GM23338 (cell line): ENCODE measurements around the gene ALCAM. TPM values are rescaled to one million over a fixed set of nuclear protein-coding genes. Genes with fewer than 3 reads are reported as not detected.

Experiments
- ATAC-seq: fragments of 200-7000 bp; cut with Tn5 transposase; 3 replicates; pipeline ENCODE4 v1.9.1; 2020
- DNase-seq: peaks from one replicate; pipeline ENCODE4 v3.0.0-alpha.2; 2015; ENCODE audit warnings: low spot score
- H2AFZ ChIP-seq: fragments of 200-600 bp; sonication (generic); 2 replicates; pipeline ENCODE4 v1.8.0; 2016; ENCODE audit warnings: antibody characterized with exemption, mild to moderate bottlenecking, moderate library complexity
- H3F3A ChIP-seq: fragments of 200-600 bp; sonication (generic); replicated peaks from 2 replicates; pipeline ENCODE4 v1.8.0; 2017; ENCODE audit warnings: antibody characterized with exemption, mixed run types, low read depth
- H3K27ac ChIP-seq: fragments of 200-600 bp; sonication (generic); 2 replicates; pipeline ENCODE4 v1.6.1; 2016; ENCODE audit warnings: low read depth
- H3K27me3 ChIP-seq: fragments of 200-600 bp; sonication (generic); 2 replicates; pipeline ENCODE4 v1.8.0; 2016; ENCODE audit warnings: mild to moderate bottlenecking, mixed run types, moderate library complexity; ENCODE audit not compliant: insufficient read depth
- H3K36me3 ChIP-seq: fragments of 200-600 bp; sonication (generic); 2 replicates; pipeline ENCODE4 v1.8.0; 2016; ENCODE audit warnings: mild to moderate bottlenecking; ENCODE audit not compliant: insufficient read depth
- H3K4me1 ChIP-seq: fragments of 200-600 bp; sonication (generic); 2 replicates; pipeline ENCODE4 v1.8.0; 2016; ENCODE audit warnings: mild to moderate bottlenecking, moderate library complexity; ENCODE audit not compliant: insufficient read depth
- H3K4me2 ChIP-seq: fragments of 200-600 bp; sonication (generic); 2 replicates; pipeline ENCODE4 v1.7.1; 2017; ENCODE audit warnings: mixed run types
- H3K4me3 ChIP-seq: fragments of 200-600 bp; sonication (generic); 2 replicates; pipeline ENCODE4 v1.6.1; 2016; ENCODE audit warnings: mixed run types
- H3K79me2 ChIP-seq: fragments of 200-600 bp; sonication (generic); replicated peaks from 2 replicates; pipeline ENCODE4 v1.8.0; 2017; ENCODE audit warnings: mild to moderate bottlenecking; ENCODE audit not compliant: insufficient read depth
- H3K9me2 ChIP-seq: fragments of 200-600 bp; sonication (generic); 2 replicates; pipeline ENCODE4 v1.8.0; 2017; ENCODE audit not compliant: insufficient read depth
- H4K20me1 ChIP-seq: fragments of 200-600 bp; sonication (generic); replicated peaks from 2 replicates; pipeline ENCODE4 v1.8.0; 2017; ENCODE audit warnings: mild to moderate bottlenecking; ENCODE audit not compliant: insufficient read depth
- H3K27ac Mint-ChIP-seq: 2 replicates; pipeline ENCODE4 v1.8.0; 2020; ENCODE audit warnings: inconsistent platforms, mild to moderate bottlenecking, moderate library complexity, mixed read lengths
- H3K27me3 Mint-ChIP-seq: 3 replicates; pipeline ENCODE4 v1.8.0; 2022; ENCODE audit warnings: low read depth, mild to moderate bottlenecking, moderate library complexity, mixed read lengths, inconsistent platforms; ENCODE audit not compliant: insufficient read depth, poor library complexity
- H3K36me3 Mint-ChIP-seq: 3 replicates; pipeline ENCODE4 v1.8.0; 2021; ENCODE audit warnings: low read depth, mild to moderate bottlenecking, inconsistent platforms, moderate library complexity, mixed read lengths
- H3K4me1 Mint-ChIP-seq: 3 replicates; pipeline ENCODE4 v1.8.0; 2020; ENCODE audit warnings: mild to moderate bottlenecking, inconsistent platforms, mixed read lengths
- H3K4me3 Mint-ChIP-seq: 3 replicates; pipeline ENCODE4 v1.8.0; 2021; ENCODE audit warnings: moderate library complexity, mild to moderate bottlenecking, inconsistent platforms, mixed read lengths
- H3K9me3 Mint-ChIP-seq: 3 replicates; pipeline ENCODE4 v1.8.0; 2020; ENCODE audit warnings: moderate library complexity, mild to moderate bottlenecking, inconsistent platforms, mixed read lengths
- EZH2 ChIP-seq: fragments of 200-600 bp; sonication (generic); IDR thresholded peaks from one replicate; pipeline ENCODE4 v1.8.0; 2017; ENCODE audit warnings: antibody characterized with exemption, mild to moderate bottlenecking, low read depth; ENCODE audit not compliant: unreplicated experiment
- EZH2phosphoT487 ChIP-seq: fragments of 200-600 bp; sonication (generic); IDR thresholded peaks from one replicate; pipeline ENCODE4 v1.8.1; 2018; ENCODE audit warnings: antibody characterized with exemption; ENCODE audit not compliant: unreplicated experiment
- JUNB ChIP-seq: IDR thresholded peaks from one replicate; pipeline ENCODE4 v1.6.1; 2016; ENCODE audit warnings: antibody characterized with exemption; ENCODE audit not compliant: unreplicated experiment
- NANOG ChIP-seq: IDR thresholded peaks from 2 replicates; pipeline ENCODE4 v1.6.1; 2016; ENCODE audit warnings: antibody characterized with exemption, borderline replicate concordance
- ZNF114 ChIP-seq: fragments of 250-450 bp; sonication (Bioruptor Pico); IDR thresholded peaks from 2 replicates; pipeline ENCODE4 v1.5.0; 2020; ENCODE audit warnings: mild to moderate bottlenecking, moderate library complexity
- ZNF331 ChIP-seq: fragments of 250-450 bp; sonication (Bioruptor Pico); IDR thresholded peaks from 2 replicates; pipeline ENCODE4 v1.5.0; 2020; ENCODE audit warnings: low read depth, mild to moderate bottlenecking, moderate library complexity
- polyA plus RNA-seq: library from polyadenylated mRNA; unstranded; fragments of >200 nt; fragmentation: Nextera tagmentation; extraction: Ambion mirVana; gene quantifications from 2 replicates; pipeline ENCODE4 v1.2.1, GENCODE V29; 2016
- total RNA-seq: library from RNA; depleted of rRNA; stranded (reverse); fragments of >200 nt; shearing (Covaris generic); gene quantifications from 2 replicates; pipeline ENCODE4 v1.2.3, GENCODE V29; 2014
- TF ChIP-seq, protein P1 (sequence below): IDR thresholded peaks from 2 replicates; pipeline ENCODE4 v1.6.1; 2016; ENCODE audit warnings: antibody characterized with exemption
- TF ChIP-seq, protein P2 (sequence below): fragments of 250-450 bp; sonication (Bioruptor Pico); IDR thresholded peaks from 2 replicates; pipeline ENCODE4 v1.5.0; 2020; ENCODE audit warnings: mild to moderate bottlenecking, moderate library complexity

ALCAM gene
- total and polyA plus RNA-seq, 2 experiments from 2014 or later = 11.3 to 36.0 TPM

DNA sequence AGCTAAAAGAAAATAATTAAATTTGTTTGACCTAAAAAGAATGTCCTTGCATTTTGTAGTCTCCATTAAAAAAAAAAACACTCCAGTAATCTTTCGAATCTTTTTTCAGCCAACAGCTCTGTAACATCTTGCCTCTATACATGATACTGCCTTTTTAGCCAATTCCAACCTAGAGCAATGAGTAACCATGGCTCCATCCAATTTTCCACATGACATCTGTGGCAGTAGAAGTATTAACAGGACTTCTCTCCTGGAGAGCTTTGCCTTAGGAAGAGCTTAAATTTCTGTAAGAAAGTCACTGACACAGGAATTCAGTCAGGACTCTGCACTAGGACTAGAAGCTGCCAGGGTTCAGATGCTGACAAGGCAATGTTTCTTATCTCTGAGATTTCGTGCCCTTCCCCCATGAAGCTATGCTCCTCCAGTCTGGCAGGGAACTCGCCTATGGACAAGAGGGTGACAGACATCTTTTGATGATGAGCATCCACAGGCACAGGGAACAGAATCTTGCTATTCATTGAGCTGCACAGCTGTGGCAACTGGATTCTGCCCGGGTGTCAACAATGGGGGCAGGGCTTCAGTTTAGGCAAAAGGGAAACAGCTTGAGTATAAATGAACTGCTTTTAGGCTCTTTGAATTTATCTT is 81.8 kb downstream of the ALCAM start (continued):
- no peak for TF ChIP-seq JUNB
- no peak for TF ChIP-seq ZNF331 (CRISPR knock-in tag)
- no peak for TF ChIP-seq EZH2

DNA sequence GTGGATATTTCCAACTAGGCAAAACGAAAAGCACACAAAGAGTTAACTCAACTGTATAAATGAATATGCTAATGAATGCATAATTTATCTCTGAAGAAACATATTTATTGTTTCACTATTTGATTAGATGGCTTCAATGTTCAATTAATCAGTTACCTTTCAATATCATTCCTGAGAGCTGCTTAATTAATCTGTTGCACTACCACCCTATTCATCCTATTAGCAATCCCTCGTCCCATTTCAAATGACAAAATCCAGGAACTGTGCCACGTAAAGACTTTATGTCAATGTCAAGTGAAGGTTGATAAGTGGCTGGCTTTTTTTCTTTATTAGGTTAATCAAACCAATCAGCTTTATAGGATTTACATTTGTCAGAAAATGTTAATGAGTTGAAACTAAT is 82.7 kb downstream of the ALCAM start:
- H3K36me3 Mint-ChIP-seq = 0 out of 3 replicates have a peak, but pooled peaks cover 5% of the 10 kb centered on the region
- H3K27ac Mint-ChIP-seq = no peak overlapping the region
- Histone ChIP-seq H4K20me1 (no peaks in the 10 kb centered on the region), H3K27me3 (no peaks in the 10 kb centered on the region), H3K79me2 (0 out of 2 replicates have a peak, but pooled peaks cover 4% of the 10 kb centered on the region), H3K4me1 (peaks cover 14% of the 10 kb centered on the region), H3F3A (no peaks in the 10 kb centered on the region), H3K36me3 (no peaks in the 10 kb centered on the region), H3K9me2 (no peaks in the 10 kb centered on the region), H3K27ac (no peak overlapping the region), H3K4me3 (no peak overlapping the region), H2AFZ (no peak overlapping the region), H3K4me2 (no peak overlapping the region)
- H3K9me3 Mint-ChIP-seq = peaks cover 2% of the 10 kb centered on the region; the same call in 2 of the 3 replicates
- DNase-seq (no peak), ATAC-seq (no peak)
- no peak for TF ChIP-seq JUNB
- TF ChIP-seq EZH2phosphoT487 = no peak
- TF ChIP-seq ZNF114 (CRISPR knock-in tag) = no peak
- TF ChIP-seq, protein P1, sequence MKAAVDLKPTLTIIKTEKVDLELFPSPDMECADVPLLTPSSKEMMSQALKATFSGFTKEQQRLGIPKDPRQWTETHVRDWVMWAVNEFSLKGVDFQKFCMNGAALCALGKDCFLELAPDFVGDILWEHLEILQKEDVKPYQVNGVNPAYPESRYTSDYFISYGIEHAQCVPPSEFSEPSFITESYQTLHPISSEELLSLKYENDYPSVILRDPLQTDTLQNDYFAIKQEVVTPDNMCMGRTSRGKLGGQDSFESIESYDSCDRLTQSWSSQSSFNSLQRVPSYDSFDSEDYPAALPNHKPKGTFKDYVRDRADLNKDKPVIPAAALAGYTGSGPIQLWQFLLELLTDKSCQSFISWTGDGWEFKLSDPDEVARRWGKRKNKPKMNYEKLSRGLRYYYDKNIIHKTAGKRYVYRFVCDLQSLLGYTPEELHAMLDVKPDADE = no peak
- TF ChIP-seq, protein P2, sequence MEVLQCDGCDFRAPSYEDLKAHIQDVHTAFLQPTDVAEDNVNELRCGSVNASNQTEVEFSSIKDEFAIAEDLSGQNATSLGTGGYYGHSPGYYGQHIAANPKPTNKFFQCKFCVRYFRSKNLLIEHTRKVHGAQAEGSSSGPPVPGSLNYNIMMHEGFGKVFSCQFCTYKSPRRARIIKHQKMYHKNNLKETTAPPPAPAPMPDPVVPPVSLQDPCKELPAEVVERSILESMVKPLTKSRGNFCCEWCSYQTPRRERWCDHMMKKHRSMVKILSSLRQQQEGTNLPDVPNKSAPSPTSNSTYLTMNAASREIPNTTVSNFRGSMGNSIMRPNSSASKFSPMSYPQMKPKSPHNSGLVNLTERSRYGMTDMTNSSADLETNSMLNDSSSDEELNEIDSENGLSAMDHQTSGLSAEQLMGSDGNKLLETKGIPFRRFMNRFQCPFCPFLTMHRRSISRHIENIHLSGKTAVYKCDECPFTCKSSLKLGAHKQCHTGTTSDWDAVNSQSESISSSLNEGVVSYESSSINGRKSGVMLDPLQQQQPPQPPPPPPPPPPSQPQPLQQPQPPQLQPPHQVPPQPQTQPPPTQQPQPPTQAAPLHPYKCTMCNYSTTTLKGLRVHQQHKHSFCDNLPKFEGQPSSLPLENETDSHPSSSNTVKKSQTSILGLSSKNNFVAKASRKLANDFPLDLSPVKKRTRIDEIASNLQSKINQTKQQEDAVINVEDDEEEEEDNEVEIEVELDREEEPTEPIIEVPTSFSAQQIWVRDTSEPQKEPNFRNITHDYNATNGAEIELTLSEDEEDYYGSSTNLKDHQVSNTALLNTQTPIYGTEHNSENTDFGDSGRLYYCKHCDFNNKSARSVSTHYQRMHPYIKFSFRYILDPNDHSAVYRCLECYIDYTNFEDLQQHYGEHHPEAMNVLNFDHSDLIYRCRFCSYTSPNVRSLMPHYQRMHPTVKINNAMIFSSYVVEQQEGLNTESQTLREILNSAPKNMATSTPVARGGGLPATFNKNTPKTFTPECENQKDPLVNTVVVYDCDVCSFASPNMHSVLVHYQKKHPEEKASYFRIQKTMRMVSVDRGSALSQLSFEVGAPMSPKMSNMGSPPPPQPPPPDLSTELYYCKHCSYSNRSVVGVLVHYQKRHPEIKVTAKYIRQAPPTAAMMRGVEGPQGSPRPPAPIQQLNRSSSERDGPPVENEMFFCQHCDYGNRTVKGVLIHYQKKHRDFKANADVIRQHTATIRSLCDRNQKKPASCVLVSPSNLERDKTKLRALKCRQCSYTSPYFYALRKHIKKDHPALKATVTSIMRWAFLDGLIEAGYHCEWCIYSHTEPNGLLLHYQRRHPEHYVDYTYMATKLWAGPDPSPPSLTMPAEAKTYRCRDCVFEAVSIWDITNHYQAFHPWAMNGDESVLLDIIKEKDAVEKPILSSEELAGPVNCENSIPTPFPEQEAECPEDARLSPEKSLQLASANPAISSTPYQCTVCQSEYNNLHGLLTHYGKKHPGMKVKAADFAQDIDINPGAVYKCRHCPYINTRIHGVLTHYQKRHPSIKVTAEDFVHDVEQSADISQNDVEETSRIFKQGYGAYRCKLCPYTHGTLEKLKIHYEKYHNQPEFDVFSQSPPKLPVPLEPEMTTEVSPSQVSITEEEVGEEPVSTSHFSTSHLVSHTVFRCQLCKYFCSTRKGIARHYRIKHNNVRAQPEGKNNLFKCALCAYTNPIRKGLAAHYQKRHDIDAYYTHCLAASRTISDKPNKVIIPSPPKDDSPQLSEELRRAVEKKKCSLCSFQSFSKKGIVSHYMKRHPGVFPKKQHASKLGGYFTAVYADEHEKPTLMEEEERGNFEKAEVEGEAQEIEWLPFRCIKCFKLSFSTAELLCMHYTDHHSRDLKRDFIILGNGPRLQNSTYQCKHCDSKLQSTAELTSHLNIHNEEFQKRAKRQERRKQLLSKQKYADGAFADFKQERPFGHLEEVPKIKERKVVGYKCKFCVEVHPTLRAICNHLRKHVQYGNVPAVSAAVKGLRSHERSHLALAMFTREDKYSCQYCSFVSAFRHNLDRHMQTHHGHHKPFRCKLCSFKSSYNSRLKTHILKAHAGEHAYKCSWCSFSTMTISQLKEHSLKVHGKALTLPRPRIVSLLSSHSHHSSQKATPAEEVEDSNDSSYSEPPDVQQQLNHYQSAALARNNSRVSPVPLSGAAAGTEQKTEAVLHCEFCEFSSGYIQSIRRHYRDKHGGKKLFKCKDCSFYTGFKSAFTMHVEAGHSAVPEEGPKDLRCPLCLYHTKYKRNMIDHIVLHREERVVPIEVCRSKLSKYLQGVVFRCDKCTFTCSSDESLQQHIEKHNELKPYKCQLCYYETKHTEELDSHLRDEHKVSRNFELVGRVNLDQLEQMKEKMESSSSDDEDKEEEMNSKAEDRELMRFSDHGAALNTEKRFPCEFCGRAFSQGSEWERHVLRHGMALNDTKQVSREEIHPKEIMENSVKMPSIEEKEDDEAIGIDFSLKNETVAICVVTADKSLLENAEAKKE (CRISPR knock-in tag) = no peak
- TF ChIP-seq NANOG = no peak
- no peaks in the 10 kb centered on the region for H3K27me3 Mint-ChIP-seq
- H3K4me1 Mint-ChIP-seq = peaks cover 12% of the 10 kb centered on the region; the same call in 2 of the 3 replicates
- H3K4me3 Mint-ChIP-seq = no peak overlapping the region
